GM12878 (cell line): Measurements from ENCODE around the gene MYLK4. TPM values are rescaled to one million over a fixed set of nuclear protein-coding genes. Genes with fewer than 3 reads are reported as not detected.
A peak's percentile ranks its signal among the peaks of the same experiment; 100 is the strongest.

Experiments
- ATAC-seq: fragments of 200-7000 bp; cut with Tn5 transposase; 3 replicates; pipeline ENCODE4 v1.9.1; 2020; ENCODE audit warnings: mild to moderate bottlenecking, moderate library complexity
- BruUV-seq: library from RNA; stranded (reverse); fragments of 400-500 nt; replicated peaks from 2 replicates; lab custom pipeline; 2021; lab: Mats Ljungman, UMichigan
- CTCF ChIA-PET: fragments of 300-600 bp; sonication (Branson Sonifier 250); formaldehyde crosslinking; extraction: SDS; loops from one replicate; lab custom pipeline; 2021; ENCODE audit warnings: inconsistent platforms; lab: Yijun Ruan, JAX
- POLR2A ChIA-PET: fragments of 350-600 bp; formaldehyde crosslinking; extraction: SDS; loops from one replicate; lab custom pipeline; 2021; ENCODE audit warnings: inconsistent platforms; lab: Charles Lee
- RAD21 ChIA-PET: fragments of 300-600 bp; sonication (Branson Sonifier 250); formaldehyde crosslinking; loops from one replicate; lab custom pipeline; 2023; ENCODE audit warnings: antibody characterized with exemption; ENCODE audit not compliant: unreplicated experiment; lab: Charles Lee
- SMC1A ChIA-PET: fragments of 300-600 bp; sonication (Branson Sonifier 250); formaldehyde crosslinking; loops from one replicate; lab custom pipeline; 2023; ENCODE audit not compliant: unreplicated experiment, uncharacterized antibody; lab: Charles Lee
- DNase-seq: peaks from one replicate; pipeline ENCODE4 v3.0.0-alpha.2; 2011; ENCODE audit warnings: low read depth, low spot score
- FAIRE-seq: peaks from 3 replicates; lab custom pipeline; 2011; peaks lifted over from hg19 to GRCh38; lab: Jason Lieb, UNC
- H2AFZ ChIP-seq: 2 replicates; pipeline ENCODE4 v1.6.0; 2011; ENCODE audit warnings: low read depth, low read length, control low read depth; ENCODE audit not compliant: control insufficient read depth
- H3K27ac ChIP-seq: 2 replicates; pipeline ENCODE4 v1.5.1; 2011; ENCODE audit warnings: control low read depth; ENCODE audit not compliant: control insufficient read depth, insufficient read depth
- H3K27me3 ChIP-seq, 2 experiments: replicated peaks in 1 of 2; 2 replicates each; pipeline versions ENCODE4 v1.6.0 to v1.6.1; 2011; ENCODE audit warnings: low read length in 1 of 2; ENCODE audit not compliant: control insufficient read depth in 2 of 2, insufficient read depth in 2 of 2
- H3K36me3 ChIP-seq, 2 experiments: 2 replicates each; pipeline ENCODE4 v1.5.1; 2011; ENCODE audit warnings: low read length in 1 of 2; ENCODE audit not compliant: control insufficient read depth in 2 of 2, insufficient read depth in 2 of 2
- H3K4me1 ChIP-seq: 2 replicates; pipeline ENCODE4 v1.6.1; 2011; ENCODE audit warnings: mild to moderate bottlenecking, low read length, moderate library complexity, mixed read lengths; ENCODE audit not compliant: control insufficient read depth, insufficient read depth
- H3K4me2 ChIP-seq: 2 replicates; pipeline ENCODE4 v1.6.0; 2011; ENCODE audit warnings: control low read depth; ENCODE audit not compliant: control insufficient read depth, insufficient read depth
- H3K4me3 ChIP-seq: fragments of 200-600 bp; sonication (generic); 2 replicates; pipeline ENCODE4 v1.5.1; 2016
- H3K79me2 ChIP-seq: 2 replicates; pipeline ENCODE4 v1.6.0; 2011; ENCODE audit warnings: low read length; ENCODE audit not compliant: control insufficient read depth, insufficient read depth
- H3K9ac ChIP-seq: 2 replicates; pipeline ENCODE4 v1.8.0; 2011; ENCODE audit warnings: low read length, control low read depth, mixed read lengths; ENCODE audit not compliant: control insufficient read depth, insufficient read depth
- H3K9me3 ChIP-seq: replicated peaks from 3 replicates; pipeline ENCODE4 v1.5.1; 2011; ENCODE audit warnings: mild to moderate bottlenecking, low read length; ENCODE audit not compliant: control insufficient read depth, insufficient read depth
- H4K20me1 ChIP-seq: 2 replicates; pipeline ENCODE4 v1.6.0; 2011; ENCODE audit not compliant: control insufficient read depth, insufficient read depth
- BMI1 ChIP-seq: fragments of 450-650 bp; IDR thresholded peaks from 2 replicates; pipeline ENCODE4 v1.6.1; 2016; ENCODE audit warnings: mild to moderate bottlenecking, moderate library complexity, borderline replicate concordance
- CHD1 ChIP-seq: IDR thresholded peaks from 2 replicates; pipeline ENCODE4 v1.6.1; 2012; ENCODE audit warnings: low read depth, low read length, improper control_type of control experiment
- CTCF ChIP-seq, 3 experiments: IDR thresholded peaks in 2 of 3; conservative IDR thresholded peaks in 1 of 3; 2 replicates each; pipeline ENCODE4 v1.5.1; 2011; ENCODE audit warnings: low read depth in 3 of 3, low read length in 3 of 3, mild to moderate bottlenecking in 3 of 3, control low read depth in 2 of 3, moderate library complexity in 2 of 3, inconsistent platforms in 1 of 3, mixed read lengths in 1 of 3; ENCODE audit not compliant: control insufficient read depth in 2 of 3, insufficient read depth in 1 of 3; ENCODE audit errors: extremely low read depth in 1 of 3
- JUND ChIP-seq: IDR thresholded peaks from 2 replicates; pipeline ENCODE4 v1.6.1; 2012; ENCODE audit warnings: low read depth, mild to moderate bottlenecking, low read length, improper control_type of control experiment, moderate library complexity
- MEF2A ChIP-seq: IDR thresholded peaks from 2 replicates; pipeline ENCODE4 v1.6.1; 2011; ENCODE audit warnings: low read depth, mild to moderate bottlenecking, low read length, moderate library complexity; ENCODE audit not compliant: insufficient read depth
- MYC ChIP-seq: IDR thresholded peaks from 2 replicates; pipeline ENCODE4 v1.6.1; 2011; ENCODE audit warnings: mild to moderate bottlenecking, low read length, moderate library complexity, inconsistent platforms; ENCODE audit not compliant: insufficient read depth, insufficient replicate concordance, insufficient read length, severe bottlenecking
- RAD21 ChIP-seq: IDR thresholded peaks from 2 replicates; pipeline ENCODE4 v1.6.1; 2011; ENCODE audit warnings: mild to moderate bottlenecking, low read depth, low read length, moderate library complexity; ENCODE audit not compliant: insufficient read depth
- RBBP5 ChIP-seq: fragments of 200-600 bp; sonication (generic); conservative IDR thresholded peaks from 2 replicates; pipeline ENCODE4 v1.6.1; 2016
- SRF ChIP-seq, 2 experiments: IDR thresholded peaks; 2 replicates each; pipeline ENCODE4 v1.6.1; 2011; ENCODE audit warnings: low read depth in 2 of 2, low read length in 2 of 2, mild to moderate bottlenecking in 1 of 2, moderate library complexity in 1 of 2
- YBX1 ChIP-seq: fragments of 450-650 bp; IDR thresholded peaks from 2 replicates; pipeline ENCODE4 v1.6.1; 2016; ENCODE audit warnings: antibody characterized with exemption
- YY1 ChIP-seq: IDR thresholded peaks from 2 replicates; pipeline ENCODE4 v1.6.1; 2011; ENCODE audit warnings: low read depth, mild to moderate bottlenecking, low read length
- ZBTB33 ChIP-seq: fragments of 450-650 bp; IDR thresholded peaks from 2 replicates; pipeline ENCODE4 v1.6.1; 2017; ENCODE audit warnings: mild to moderate bottlenecking
- ZNF622 ChIP-seq: fragments of 450-650 bp; IDR thresholded peaks from 2 replicates; pipeline ENCODE4 v1.6.1; 2017; ENCODE audit warnings: mild to moderate bottlenecking, inconsistent platforms
- WGBS: methylation state at CpG from one replicate; pipeline ENCODE4 v1.1.6; 2016; ENCODE audit warnings: low lambda C conversion rate; ENCODE audit not compliant: insufficient replicate concordance, insufficient coverage; ENCODE audit errors: missing lambda C conversion rate; 5-methylcytosine and 5-hydroxymethylcytosine counted together
- in situ Hi-C: fragments of 300-500 bp; cut with MboI; formaldehyde crosslinking; loops from 9 replicates; pipeline ENCODE4 v1.14.3; 2018; ENCODE audit warnings: mixed read lengths
- intact Hi-C: fragments of 100-400 bp; cut with micrococcal nuclease; formaldehyde crosslinking; loops from one replicate; pipeline ENCODE4 v1.14.2; 2022; ENCODE audit not compliant: unreplicated experiment
- polyA plus RNA-seq, 11 experiments: library from polyadenylated mRNA; depleted of rRNA in 4 of 11; unstranded in 6 of 11; stranded (reverse) in 5 of 11; fragments of >200 nt; fragmentation: Nextera tagmentation in 4 of 11; fragmentation: Illumina TruSeq in 1 of 11; extraction: Ambion mirVana in 4 of 11; extraction: Trizol in 1 of 11; gene quantifications; 1 replicate in 1 of 11; 2 replicates in 10 of 11; pipeline versions ENCODE4 v1.2.1 to v1.2.3, GENCODE V29; 2011 to 2016; ENCODE audit warnings: inconsistent platforms in 2 of 11, missing spikeins in 2 of 11, low read depth in 1 of 11
- total RNA-seq, 4 experiments: library from RNA; depleted of rRNA in 3 of 4; stranded (reverse); fragments of >200 nt in 3 of 4; fragmentation: Illumina TruSeq in 1 of 4; extraction: Trizol in 1 of 4; gene quantifications; 2 replicates each; pipeline versions ENCODE4 v1.2.1 to v1.2.3, GENCODE V29; 2013 to 2021
- TF ChIP-seq, protein P1 (sequence below): IDR thresholded peaks from 2 replicates; pipeline ENCODE4 v1.6.1; 2012; ENCODE audit warnings: low read length, inconsistent platforms
- TF ChIP-seq, protein P2 (sequence below): fragments of 450-650 bp; IDR thresholded peaks from 2 replicates; pipeline ENCODE4 v1.6.1; 2017; ENCODE audit warnings: antibody characterized with exemption, mild to moderate bottlenecking, moderate library complexity

The MYLK4 gene
- total and polyA plus RNA-seq, 10 of the 15 experiments (the other 5 are each of a cell fraction or from before 2014, with no cell fraction given): under 0.01 to 0.09 (median 0.05) TPM; not detected in 1

GRCh38 chr6:2633736-2634135 lies 117.0 kb downstream of the MYLK4 start:
- no peak overlapping the region for H3K9ac ChIP-seq
- H2AFZ ChIP-seq: no peak overlapping the region
- in situ Hi-C loops: no loop called here

More at GRCh38 chr6:2633736-2634135, 117.0 kb downstream of the MYLK4 start:
- ChIA-PET POLR2A (no interaction called here), CTCF (interaction anchor here (0.6 to 2.9 kb wide), 18 partner anchors 8 to 1041 kb away, joined by 3 to 33 read pairs (median 4); no protein-coding TSS in a partner anchor), SMC1A (interaction anchor here (0.7 to 2.1 kb wide), 5 partner anchors 12 to 1037 kb away, joined by 3 to 12 read pairs (median 3); no protein-coding TSS in a partner anchor), RAD21 (interaction anchor here (0.9 to 2.7 kb wide), 4 partner anchors 12 to 1038 kb away, joined by 3 to 10 read pairs (median 4); no protein-coding TSS in a partner anchor)
- Histone ChIP-seq H3K4me2 (peak overlapping the region; percentile 69; the same call in 1 of the 2 replicates), H3K79me2 (no peaks in the 10 kb centered on the region), H3K4me3 (no peak overlapping the region), H3K27me3 (peaks cover 0 to 1% of the 10 kb centered on the region in 2 experiments; a peak in 2 of 4 replicates), H3K9me3 (no peaks in the 10 kb centered on the region), H3K4me1 (no peaks in the 10 kb centered on the region), H4K20me1 (no peaks in the 10 kb centered on the region), H3K36me3 (no peaks in the 10 kb centered on the region), H3K27ac (no peak overlapping the region)
- ATAC-seq (no peak), DNase-seq (no peak), FAIRE-seq (no peak)
- WGBS: 73% methylated on average over 13 of the region's 13 CpGs
- BruUV-seq: no TSS peak
- TF ChIP-seq MEF2A: no peak
- no peak for TF ChIP-seq RAD21
- no peak for TF ChIP-seq YY1
- no peak for TF ChIP-seq BMI1
- no peak for TF ChIP-seq YBX1
- TF ChIP-seq CTCF (IDR thresholded peaks at IDR 0.05 in 2 of 3, conservative IDR thresholded peaks at IDR 0.05 in 1 of 3; ENCODE audit: control insufficient read depth in 2 of 3, extremely low read depth in 1 of 3, insufficient read depth in 1 of 3, low read depth in 3 of 3, low read length in 3 of 3): no peak
- TF ChIP-seq, protein P1, sequence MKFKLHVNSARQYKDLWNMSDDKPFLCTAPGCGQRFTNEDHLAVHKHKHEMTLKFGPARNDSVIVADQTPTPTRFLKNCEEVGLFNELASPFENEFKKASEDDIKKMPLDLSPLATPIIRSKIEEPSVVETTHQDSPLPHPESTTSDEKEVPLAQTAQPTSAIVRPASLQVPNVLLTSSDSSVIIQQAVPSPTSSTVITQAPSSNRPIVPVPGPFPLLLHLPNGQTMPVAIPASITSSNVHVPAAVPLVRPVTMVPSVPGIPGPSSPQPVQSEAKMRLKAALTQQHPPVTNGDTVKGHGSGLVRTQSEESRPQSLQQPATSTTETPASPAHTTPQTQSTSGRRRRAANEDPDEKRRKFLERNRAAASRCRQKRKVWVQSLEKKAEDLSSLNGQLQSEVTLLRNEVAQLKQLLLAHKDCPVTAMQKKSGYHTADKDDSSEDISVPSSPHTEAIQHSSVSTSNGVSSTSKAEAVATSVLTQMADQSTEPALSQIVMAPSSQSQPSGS: no peak
- no peak for TF ChIP-seq JUND
- no peak for TF ChIP-seq ZNF622
- TF ChIP-seq CHD1: no peak
- TF ChIP-seq RBBP5: no peak
- no peak for TF ChIP-seq SRF (IDR thresholded peaks at IDR 0.05; ENCODE audit: low read depth in 2 of 2, low read length in 2 of 2)
- no peak for TF ChIP-seq MYC
- no peak for TF ChIP-seq ZBTB33
- TF ChIP-seq, protein P2, sequence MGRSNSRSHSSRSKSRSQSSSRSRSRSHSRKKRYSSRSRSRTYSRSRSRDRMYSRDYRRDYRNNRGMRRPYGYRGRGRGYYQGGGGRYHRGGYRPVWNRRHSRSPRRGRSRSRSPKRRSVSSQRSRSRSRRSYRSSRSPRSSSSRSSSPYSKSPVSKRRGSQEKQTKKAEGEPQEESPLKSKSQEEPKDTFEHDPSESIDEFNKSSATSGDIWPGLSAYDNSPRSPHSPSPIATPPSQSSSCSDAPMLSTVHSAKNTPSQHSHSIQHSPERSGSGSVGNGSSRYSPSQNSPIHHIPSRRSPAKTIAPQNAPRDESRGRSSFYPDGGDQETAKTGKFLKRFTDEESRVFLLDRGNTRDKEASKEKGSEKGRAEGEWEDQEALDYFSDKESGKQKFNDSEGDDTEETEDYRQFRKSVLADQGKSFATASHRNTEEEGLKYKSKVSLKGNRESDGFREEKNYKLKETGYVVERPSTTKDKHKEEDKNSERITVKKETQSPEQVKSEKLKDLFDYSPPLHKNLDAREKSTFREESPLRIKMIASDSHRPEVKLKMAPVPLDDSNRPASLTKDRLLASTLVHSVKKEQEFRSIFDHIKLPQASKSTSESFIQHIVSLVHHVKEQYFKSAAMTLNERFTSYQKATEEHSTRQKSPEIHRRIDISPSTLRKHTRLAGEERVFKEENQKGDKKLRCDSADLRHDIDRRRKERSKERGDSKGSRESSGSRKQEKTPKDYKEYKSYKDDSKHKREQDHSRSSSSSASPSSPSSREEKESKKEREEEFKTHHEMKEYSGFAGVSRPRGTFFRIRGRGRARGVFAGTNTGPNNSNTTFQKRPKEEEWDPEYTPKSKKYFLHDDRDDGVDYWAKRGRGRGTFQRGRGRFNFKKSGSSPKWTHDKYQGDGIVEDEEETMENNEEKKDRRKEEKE: no peak
- intact Hi-C loops: loop anchor here (1.0 to 5.0 kb wide), 2 partner anchors 426 to 1037 kb away; no protein-coding TSS in a partner anchor
